Measurements from ENCODE around the gene CFAP410.

Gene CFAP410

DNA sequence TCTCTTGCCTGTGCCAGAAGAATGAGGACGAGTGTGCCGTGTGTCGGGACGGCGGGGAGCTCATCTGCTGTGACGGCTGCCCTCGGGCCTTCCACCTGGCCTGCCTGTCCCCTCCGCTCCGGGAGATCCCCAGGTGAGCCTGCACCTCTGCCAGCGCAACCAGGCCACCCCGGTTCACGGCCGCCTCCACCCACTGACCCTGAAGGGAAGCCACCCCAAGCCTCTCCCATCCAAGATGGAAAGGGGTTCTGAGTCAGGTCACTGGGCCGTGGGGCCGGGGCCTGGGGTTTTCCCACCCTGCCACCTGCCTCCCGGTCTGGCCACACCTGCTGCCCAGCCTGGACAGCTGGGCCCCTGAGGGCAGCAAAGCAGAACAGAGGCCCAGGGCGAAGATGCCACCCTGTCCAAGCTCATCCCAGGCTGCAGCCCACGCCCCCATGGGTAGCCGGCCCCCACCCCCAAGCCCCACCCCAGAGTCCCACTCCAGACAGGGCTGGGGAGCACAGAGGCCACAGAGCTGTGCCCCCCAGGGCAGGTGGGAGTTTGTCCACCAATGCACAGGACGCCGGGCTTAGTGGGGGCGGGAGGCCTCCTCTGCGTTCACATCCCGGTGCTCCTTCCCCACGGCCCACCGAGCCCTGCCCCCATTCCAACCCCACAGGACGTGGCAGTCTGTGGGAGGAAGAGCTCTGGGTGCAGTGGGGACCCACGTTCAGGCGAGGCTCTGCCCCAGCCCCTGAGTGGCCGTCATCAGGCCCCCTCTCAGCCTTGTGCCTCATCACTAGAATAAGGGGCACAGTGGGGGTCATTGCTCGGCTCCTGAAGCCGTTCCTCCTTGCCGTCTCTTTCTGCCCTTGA is 47.9 kb downstream of the CFAP410 start:
- TF ChIP-seq, protein P1, sequence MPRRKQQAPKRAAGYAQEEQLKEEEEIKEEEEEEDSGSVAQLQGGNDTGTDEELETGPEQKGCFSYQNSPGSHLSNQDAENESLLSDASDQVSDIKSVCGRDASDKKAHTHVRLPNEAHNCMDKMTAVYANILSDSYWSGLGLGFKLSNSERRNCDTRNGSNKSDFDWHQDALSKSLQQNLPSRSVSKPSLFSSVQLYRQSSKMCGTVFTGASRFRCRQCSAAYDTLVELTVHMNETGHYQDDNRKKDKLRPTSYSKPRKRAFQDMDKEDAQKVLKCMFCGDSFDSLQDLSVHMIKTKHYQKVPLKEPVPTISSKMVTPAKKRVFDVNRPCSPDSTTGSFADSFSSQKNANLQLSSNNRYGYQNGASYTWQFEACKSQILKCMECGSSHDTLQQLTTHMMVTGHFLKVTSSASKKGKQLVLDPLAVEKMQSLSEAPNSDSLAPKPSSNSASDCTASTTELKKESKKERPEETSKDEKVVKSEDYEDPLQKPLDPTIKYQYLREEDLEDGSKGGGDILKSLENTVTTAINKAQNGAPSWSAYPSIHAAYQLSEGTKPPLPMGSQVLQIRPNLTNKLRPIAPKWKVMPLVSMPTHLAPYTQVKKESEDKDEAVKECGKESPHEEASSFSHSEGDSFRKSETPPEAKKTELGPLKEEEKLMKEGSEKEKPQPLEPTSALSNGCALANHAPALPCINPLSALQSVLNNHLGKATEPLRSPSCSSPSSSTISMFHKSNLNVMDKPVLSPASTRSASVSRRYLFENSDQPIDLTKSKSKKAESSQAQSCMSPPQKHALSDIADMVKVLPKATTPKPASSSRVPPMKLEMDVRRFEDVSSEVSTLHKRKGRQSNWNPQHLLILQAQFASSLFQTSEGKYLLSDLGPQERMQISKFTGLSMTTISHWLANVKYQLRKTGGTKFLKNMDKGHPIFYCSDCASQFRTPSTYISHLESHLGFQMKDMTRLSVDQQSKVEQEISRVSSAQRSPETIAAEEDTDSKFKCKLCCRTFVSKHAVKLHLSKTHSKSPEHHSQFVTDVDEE (CRISPR knock-in tag; IDR thresholded peaks at IDR 0.05), result no peak
- no peak for TF ChIP-seq ARNTL (CRISPR knock-in tag; IDR thresholded peaks at IDR 0.05; ENCODE audit: borderline replicate concordance, low read depth)
- TF ChIP-seq, protein P2, sequence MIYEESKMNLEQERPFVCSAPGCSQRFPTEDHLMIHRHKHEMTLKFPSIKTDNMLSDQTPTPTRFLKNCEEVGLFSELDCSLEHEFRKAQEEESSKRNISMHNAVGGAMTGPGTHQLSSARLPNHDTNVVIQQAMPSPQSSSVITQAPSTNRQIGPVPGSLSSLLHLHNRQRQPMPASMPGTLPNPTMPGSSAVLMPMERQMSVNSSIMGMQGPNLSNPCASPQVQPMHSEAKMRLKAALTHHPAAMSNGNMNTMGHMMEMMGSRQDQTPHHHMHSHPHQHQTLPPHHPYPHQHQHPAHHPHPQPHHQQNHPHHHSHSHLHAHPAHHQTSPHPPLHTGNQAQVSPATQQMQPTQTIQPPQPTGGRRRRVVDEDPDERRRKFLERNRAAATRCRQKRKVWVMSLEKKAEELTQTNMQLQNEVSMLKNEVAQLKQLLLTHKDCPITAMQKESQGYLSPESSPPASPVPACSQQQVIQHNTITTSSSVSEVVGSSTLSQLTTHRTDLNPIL (CRISPR knock-in tag; IDR thresholded peaks at IDR 0.05; ENCODE audit: low read depth), result no peak
- no peak for TF ChIP-seq ESRRG (CRISPR knock-in tag; IDR thresholded peaks at IDR 0.05)
- no peak for TF ChIP-seq ZC3H10 (CRISPR knock-in tag; IDR thresholded peaks at IDR 0.05)
- TF ChIP-seq GLIS3 (CRISPR knock-in tag; IDR thresholded peaks at IDR 0.05), result no peak
- no peak for TF ChIP-seq ISL1 (CRISPR knock-in tag; IDR thresholded peaks at IDR 0.05)
- no peak for TF ChIP-seq TOX (CRISPR knock-in tag; IDR thresholded peaks at IDR 0.05; ENCODE audit: borderline replicate concordance)
- no peak for TF ChIP-seq ZNF8 (CRISPR knock-in tag; IDR thresholded peaks at IDR 0.05)
- no peak for TF ChIP-seq ZFP3 (CRISPR knock-in tag; IDR thresholded peaks at IDR 0.05)
- TF ChIP-seq BACH2 (CRISPR knock-in tag; IDR thresholded peaks at IDR 0.05; ENCODE audit: borderline replicate concordance), result no peak
- no peak for TF ChIP-seq OSR1 (CRISPR knock-in tag; IDR thresholded peaks at IDR 0.05)
- TF ChIP-seq RARB (CRISPR knock-in tag; IDR thresholded peaks at IDR 0.05), result no peak
- no peak for TF ChIP-seq SNAI2 (CRISPR knock-in tag; IDR thresholded peaks at IDR 0.05)
- TF ChIP-seq ZNF70 (CRISPR knock-in tag; IDR thresholded peaks at IDR 0.05), result no peak
- TF ChIP-seq ZNF565 (CRISPR knock-in tag; conservative IDR thresholded peaks at IDR 0.05; ENCODE audit: low read depth), result no peak
- no peak for ATAC-seq

DNA sequence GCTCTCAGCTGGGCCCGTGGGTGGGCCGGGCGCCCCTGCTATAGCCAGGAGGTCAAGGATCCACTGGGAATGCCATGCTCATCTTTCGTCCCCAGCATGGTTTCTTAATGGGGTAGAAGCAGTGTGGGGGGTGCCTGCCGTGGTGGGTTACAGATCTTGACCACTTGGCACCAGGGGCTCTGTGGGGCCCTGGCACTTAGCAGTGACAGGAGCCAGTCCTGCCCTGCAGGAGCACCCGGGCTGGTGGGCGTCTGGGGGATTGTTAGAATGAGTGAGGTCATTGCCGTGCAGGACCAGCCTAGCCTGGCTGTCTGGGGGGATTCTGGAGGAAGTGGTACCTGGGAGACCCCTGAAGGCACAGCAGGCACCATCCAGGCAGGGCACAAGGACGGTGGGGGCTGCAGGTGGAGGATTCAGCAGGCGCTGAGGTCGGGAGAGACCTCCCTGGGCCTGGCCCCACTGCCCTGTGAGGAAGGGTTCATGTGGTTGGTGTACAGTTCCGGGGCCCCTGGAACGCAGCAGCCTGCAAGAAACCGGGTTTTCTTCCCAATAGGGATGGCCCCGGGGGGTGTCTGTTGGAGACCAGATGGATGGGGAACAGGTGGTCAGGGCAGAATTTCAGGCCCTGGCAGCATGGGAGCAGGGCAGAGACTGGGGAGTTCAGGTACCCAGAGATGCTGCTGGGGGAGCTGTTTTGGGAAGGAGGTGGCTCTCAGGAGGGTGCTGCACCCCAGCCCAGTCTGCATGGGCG is 48.7 kb downstream of the CFAP410 start:
- TF ChIP-seq, protein P3, sequence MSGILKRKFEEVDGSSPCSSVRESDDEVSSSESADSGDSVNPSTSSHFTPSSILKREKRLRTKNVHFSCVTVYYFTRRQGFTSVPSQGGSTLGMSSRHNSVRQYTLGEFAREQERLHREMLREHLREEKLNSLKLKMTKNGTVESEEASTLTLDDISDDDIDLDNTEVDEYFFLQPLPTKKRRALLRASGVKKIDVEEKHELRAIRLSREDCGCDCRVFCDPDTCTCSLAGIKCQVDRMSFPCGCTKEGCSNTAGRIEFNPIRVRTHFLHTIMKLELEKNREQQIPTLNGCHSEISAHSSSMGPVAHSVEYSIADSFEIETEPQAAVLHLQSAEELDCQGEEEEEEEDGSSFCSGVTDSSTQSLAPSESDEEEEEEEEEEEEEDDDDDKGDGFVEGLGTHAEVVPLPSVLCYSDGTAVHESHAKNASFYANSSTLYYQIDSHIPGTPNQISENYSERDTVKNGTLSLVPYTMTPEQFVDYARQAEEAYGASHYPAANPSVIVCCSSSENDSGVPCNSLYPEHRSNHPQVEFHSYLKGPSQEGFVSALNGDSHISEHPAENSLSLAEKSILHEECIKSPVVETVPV (CRISPR knock-in tag; IDR thresholded peaks at IDR 0.05), result no peak
- TF ChIP-seq ZC3H10 (CRISPR knock-in tag; IDR thresholded peaks at IDR 0.05), result no peak
- no peak for TF ChIP-seq ZFP3 (CRISPR knock-in tag; IDR thresholded peaks at IDR 0.05)
- TF ChIP-seq ISL1 (CRISPR knock-in tag; IDR thresholded peaks at IDR 0.05), result no peak
- TF ChIP-seq PPARA (CRISPR knock-in tag; IDR thresholded peaks at IDR 0.05; ENCODE audit: borderline replicate concordance), result no peak
- no peak for TF ChIP-seq GLIS3 (CRISPR knock-in tag; IDR thresholded peaks at IDR 0.05)
- TF ChIP-seq, protein P4, sequence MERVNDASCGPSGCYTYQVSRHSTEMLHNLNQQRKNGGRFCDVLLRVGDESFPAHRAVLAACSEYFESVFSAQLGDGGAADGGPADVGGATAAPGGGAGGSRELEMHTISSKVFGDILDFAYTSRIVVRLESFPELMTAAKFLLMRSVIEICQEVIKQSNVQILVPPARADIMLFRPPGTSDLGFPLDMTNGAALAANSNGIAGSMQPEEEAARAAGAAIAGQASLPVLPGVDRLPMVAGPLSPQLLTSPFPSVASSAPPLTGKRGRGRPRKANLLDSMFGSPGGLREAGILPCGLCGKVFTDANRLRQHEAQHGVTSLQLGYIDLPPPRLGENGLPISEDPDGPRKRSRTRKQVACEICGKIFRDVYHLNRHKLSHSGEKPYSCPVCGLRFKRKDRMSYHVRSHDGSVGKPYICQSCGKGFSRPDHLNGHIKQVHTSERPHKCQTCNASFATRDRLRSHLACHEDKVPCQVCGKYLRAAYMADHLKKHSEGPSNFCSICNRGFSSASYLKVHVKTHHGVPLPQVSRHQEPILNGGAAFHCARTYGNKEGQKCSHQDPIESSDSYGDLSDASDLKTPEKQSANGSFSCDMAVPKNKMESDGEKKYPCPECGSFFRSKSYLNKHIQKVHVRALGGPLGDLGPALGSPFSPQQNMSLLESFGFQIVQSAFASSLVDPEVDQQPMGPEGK (CRISPR knock-in tag; IDR thresholded peaks at IDR 0.05; ENCODE audit: borderline replicate concordance), result no peak
- TF ChIP-seq, protein P5, sequence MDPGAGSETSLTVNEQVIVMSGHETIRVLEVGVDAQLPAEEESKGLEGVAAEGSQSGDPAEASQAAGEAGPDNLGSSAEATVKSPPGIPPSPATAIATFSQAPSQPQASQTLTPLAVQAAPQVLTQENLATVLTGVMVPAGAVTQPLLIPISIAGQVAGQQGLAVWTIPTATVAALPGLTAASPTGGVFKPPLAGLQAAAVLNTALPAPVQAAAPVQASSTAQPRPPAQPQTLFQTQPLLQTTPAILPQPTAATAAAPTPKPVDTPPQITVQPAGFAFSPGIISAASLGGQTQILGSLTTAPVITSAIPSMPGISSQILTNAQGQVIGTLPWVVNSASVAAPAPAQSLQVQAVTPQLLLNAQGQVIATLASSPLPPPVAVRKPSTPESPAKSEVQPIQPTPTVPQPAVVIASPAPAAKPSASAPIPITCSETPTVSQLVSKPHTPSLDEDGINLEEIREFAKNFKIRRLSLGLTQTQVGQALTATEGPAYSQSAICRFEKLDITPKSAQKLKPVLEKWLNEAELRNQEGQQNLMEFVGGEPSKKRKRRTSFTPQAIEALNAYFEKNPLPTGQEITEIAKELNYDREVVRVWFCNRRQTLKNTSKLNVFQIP (CRISPR knock-in tag; IDR thresholded peaks at IDR 0.05; ENCODE audit: borderline replicate concordance, low read depth), result no peak
- no peak for TF ChIP-seq TOX (CRISPR knock-in tag; IDR thresholded peaks at IDR 0.05; ENCODE audit: borderline replicate concordance)
- no peak for TF ChIP-seq ZNF70 (CRISPR knock-in tag; IDR thresholded peaks at IDR 0.05)
- TF ChIP-seq, protein P2 (CRISPR knock-in tag; IDR thresholded peaks at IDR 0.05; ENCODE audit: low read depth), result no peak
- no peak for TF ChIP-seq ZNF8 (CRISPR knock-in tag; IDR thresholded peaks at IDR 0.05)
- TF ChIP-seq ZFP30 (CRISPR knock-in tag; IDR thresholded peaks at IDR 0.05), result no peak
- no peak for TF ChIP-seq RARB (CRISPR knock-in tag; IDR thresholded peaks at IDR 0.05)
- TF ChIP-seq TCF4 (CRISPR knock-in tag; IDR thresholded peaks at IDR 0.05; ENCODE audit: borderline replicate concordance), result no peak
- no peak for TF ChIP-seq ARNTL (CRISPR knock-in tag; IDR thresholded peaks at IDR 0.05; ENCODE audit: borderline replicate concordance, low read depth)
- ATAC-seq, result no peak
